AML-193 (cell line): ENCODE measurements around the gene PHYHIPL.

Experiments used
- DNase-seq, 2 experiments: peaks; one replicate each; lab custom pipeline; 2025; lab: John Stamatoyannopoulos, UW

Gene PHYHIPL

GRCh38 chr10:59176241-59177030, at the start of gene PHYHIPL:
Gene PHYHIPL, plus strand, starts transcription at chr10:59176643. Its CDS starts 211 bp downstream, at chr10:59176854.
- no peak for DNase-seq

GRCh38 chr10:59126991-59127390, 49.5 kb upstream of the PHYHIPL start:
- DNase-seq = no peak

GRCh38 chr10:59127991-59128390, 48.5 kb upstream of the PHYHIPL start:
- no peak for DNase-seq

GRCh38 chr10:59129867-59130266, 46.6 kb upstream of the PHYHIPL start:
- no peak for DNase-seq

- no peak for DNase-seq
Measured at GRCh38 chr10:59131666-59132065, 44.8 kb upstream of the PHYHIPL start.

- DNase-seq = no peak
Measured at GRCh38 chr10:59133841-59134593, 42.4 kb upstream of the PHYHIPL start.

- DNase-seq = no peak
Measured at GRCh38 chr10:59134785-59135184, 41.7 kb upstream of the PHYHIPL start.

GRCh38 chr10:59135275-59135674, 41.2 kb upstream of the PHYHIPL start:
- DNase-seq = no peak

GRCh38 chr10:59138052-59138451, 38.4 kb upstream of the PHYHIPL start:
- DNase-seq = no peak

- DNase-seq = no peak
Measured at GRCh38 chr10:59143544-59143943, 32.9 kb upstream of the PHYHIPL start.

- no peak for DNase-seq
Measured at GRCh38 chr10:59148701-59149100, 27.7 kb upstream of the PHYHIPL start.

GRCh38 chr10:59155556-59155955, 20.9 kb upstream of the PHYHIPL start:
- no peak for DNase-seq

- DNase-seq = no peak
Measured at GRCh38 chr10:59167512-59167911, 8.9 kb upstream of the PHYHIPL start.

- no peak for DNase-seq
Measured at GRCh38 chr10:59172567-59172966, 3.9 kb upstream of the PHYHIPL start.

- no peak for DNase-seq
Measured at GRCh38 chr10:59173414-59173813, 3.0 kb upstream of the PHYHIPL start.

- no peak for DNase-seq
Measured at GRCh38 chr10:59175538-59176240, 754 bp upstream of the PHYHIPL start.

GRCh38 chr10:59177031-59177797, 771 bp downstream of the PHYHIPL start:
- no peak for DNase-seq

GRCh38 chr10:59177836-59178235, 1.4 kb downstream of the PHYHIPL start:
- DNase-seq = no peak

- no peak for DNase-seq
Measured at GRCh38 chr10:59179068-59179467, 2.6 kb downstream of the PHYHIPL start.

GRCh38 chr10:59180689-59181270, 4.3 kb downstream of the PHYHIPL start:
- DNase-seq = no peak

GRCh38 chr10:59181668-59182067, 5.2 kb downstream of the PHYHIPL start:
- DNase-seq = peak; percentile 7 to 30

GRCh38 chr10:59190332-59190731, 13.9 kb downstream of the PHYHIPL start:
- DNase-seq = no peak
